ENCODE results near the gene FAM43B.

DNA sequence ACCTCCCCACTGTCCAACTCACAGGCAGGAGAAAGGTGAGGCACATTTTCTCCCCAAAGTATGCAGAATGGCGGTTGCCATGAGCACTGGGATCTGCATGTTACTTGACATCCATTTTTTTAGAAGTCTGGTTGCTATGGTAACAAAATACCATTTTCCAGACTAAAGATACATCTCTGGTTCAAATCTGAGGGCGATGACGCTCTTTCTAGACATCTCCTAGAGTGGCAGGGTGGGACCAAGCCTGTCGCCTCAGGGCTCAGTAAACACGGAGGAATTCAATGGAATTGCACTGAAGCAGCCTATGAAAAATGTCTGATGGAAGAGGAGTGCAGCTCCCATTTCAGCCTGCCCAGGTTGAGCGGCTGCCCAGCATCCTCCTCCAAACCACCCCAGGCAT is 21.5 kb upstream of the FAM43B start:
- no peak for TF ChIP-seq POLR2AphosphoS5 (IDR thresholded peaks at IDR 0.05; ENCODE audit: low read depth, low read length)
- no peak for TF ChIP-seq TAF1 (IDR thresholded peaks at IDR 0.05; ENCODE audit: borderline replicate concordance, insufficient read depth, low read length)
- TF ChIP-seq, protein P1, sequence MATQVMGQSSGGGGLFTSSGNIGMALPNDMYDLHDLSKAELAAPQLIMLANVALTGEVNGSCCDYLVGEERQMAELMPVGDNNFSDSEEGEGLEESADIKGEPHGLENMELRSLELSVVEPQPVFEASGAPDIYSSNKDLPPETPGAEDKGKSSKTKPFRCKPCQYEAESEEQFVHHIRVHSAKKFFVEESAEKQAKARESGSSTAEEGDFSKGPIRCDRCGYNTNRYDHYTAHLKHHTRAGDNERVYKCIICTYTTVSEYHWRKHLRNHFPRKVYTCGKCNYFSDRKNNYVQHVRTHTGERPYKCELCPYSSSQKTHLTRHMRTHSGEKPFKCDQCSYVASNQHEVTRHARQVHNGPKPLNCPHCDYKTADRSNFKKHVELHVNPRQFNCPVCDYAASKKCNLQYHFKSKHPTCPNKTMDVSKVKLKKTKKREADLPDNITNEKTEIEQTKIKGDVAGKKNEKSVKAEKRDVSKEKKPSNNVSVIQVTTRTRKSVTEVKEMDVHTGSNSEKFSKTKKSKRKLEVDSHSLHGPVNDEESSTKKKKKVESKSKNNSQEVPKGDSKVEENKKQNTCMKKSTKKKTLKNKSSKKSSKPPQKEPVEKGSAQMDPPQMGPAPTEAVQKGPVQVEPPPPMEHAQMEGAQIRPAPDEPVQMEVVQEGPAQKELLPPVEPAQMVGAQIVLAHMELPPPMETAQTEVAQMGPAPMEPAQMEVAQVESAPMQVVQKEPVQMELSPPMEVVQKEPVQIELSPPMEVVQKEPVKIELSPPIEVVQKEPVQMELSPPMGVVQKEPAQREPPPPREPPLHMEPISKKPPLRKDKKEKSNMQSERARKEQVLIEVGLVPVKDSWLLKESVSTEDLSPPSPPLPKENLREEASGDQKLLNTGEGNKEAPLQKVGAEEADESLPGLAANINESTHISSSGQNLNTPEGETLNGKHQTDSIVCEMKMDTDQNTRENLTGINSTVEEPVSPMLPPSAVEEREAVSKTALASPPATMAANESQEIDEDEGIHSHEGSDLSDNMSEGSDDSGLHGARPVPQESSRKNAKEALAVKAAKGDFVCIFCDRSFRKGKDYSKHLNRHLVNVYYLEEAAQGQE (IDR thresholded peaks at IDR 0.05; ENCODE audit: insufficient read depth in 1 of 2, low read depth in 2 of 2, low read length in 2 of 2): no peak
- no peak for TF ChIP-seq FOXP2 (optimal IDR thresholded peaks at IDR 0.05; ENCODE audit: borderline replicate concordance, extremely low read depth, extremely low read length, insufficient read depth)

Data from PFSK-1 (cell line).